Vagina (tissue), 2 donors: ENCODE results near the gene TRABD2B.

Experiments
- POLR2AphosphoS5 ChIP-seq, 2 donors: sonication (generic); formaldehyde crosslinking; IDR thresholded peaks; one replicate each; pipeline ENCODE4 v1.9.0; 2017; ENCODE audit warnings: antibody characterized with exemption in 2 of 2, mild to moderate bottlenecking in 2 of 2, low read depth in 1 of 2; ENCODE audit not compliant: insufficient read depth in 1 of 2
- TF ChIP-seq, protein P1 (sequence below), 3 experiments: fragments of 450-650 bp in 2 of 3; fragments of 200-600 bp in 1 of 3; sonication (generic) in 1 of 3; IDR thresholded peaks; one replicate each; pipeline ENCODE4 v1.5.1; 2017 to 2019; ENCODE audit warnings: antibody characterized with exemption in 3 of 3, mild to moderate bottlenecking in 2 of 3, moderate library complexity in 2 of 3

- TF ChIP-seq, protein P1, sequence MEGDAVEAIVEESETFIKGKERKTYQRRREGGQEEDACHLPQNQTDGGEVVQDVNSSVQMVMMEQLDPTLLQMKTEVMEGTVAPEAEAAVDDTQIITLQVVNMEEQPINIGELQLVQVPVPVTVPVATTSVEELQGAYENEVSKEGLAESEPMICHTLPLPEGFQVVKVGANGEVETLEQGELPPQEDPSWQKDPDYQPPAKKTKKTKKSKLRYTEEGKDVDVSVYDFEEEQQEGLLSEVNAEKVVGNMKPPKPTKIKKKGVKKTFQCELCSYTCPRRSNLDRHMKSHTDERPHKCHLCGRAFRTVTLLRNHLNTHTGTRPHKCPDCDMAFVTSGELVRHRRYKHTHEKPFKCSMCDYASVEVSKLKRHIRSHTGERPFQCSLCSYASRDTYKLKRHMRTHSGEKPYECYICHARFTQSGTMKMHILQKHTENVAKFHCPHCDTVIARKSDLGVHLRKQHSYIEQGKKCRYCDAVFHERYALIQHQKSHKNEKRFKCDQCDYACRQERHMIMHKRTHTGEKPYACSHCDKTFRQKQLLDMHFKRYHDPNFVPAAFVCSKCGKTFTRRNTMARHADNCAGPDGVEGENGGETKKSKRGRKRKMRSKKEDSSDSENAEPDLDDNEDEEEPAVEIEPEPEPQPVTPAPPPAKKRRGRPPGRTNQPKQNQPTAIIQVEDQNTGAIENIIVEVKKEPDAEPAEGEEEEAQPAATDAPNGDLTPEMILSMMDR (IDR thresholded peaks at IDR 0.05): no peak
- no peak for TF ChIP-seq POLR2AphosphoS5 (IDR thresholded peaks at IDR 0.05; ENCODE audit: insufficient read depth in 1 of 2, low read depth in 1 of 2)
Observed at GRCh38 chr1:47830021-47830420, 167.2 kb downstream of the TRABD2B start.
